NCI-H1694 (cell line): ENCODE measurements around the gene LMTK3.

Source experiments
- DNase-seq: peaks from one replicate; lab custom pipeline; 2025; lab: John Stamatoyannopoulos, UW

The LMTK3 gene

GRCh38 chr19:48469289-48469881 lies 42.2 kb downstream of the LMTK3 start, which contains the start of gene CYTH2:
Gene CYTH2 (plus strand): TSS chr19:48469369. CDS start chr19:48469508, 139 bp downstream.
- DNase-seq = peak; percentile 48

- DNase-seq = peak; percentile 100
Observed at GRCh38 chr19:48468772-48469288, 42.8 kb downstream of the LMTK3 start.

- no peak for DNase-seq
Observed at GRCh38 chr19:48466561-48467325, 44.9 kb downstream of the LMTK3 start.

GRCh38 chr19:48465215-48465614 lies 46.4 kb downstream of the LMTK3 start:
- no peak for DNase-seq

- DNase-seq = no peak
Observed at GRCh38 chr19:48461982-48462655, 49.5 kb downstream of the LMTK3 start.

- no peak for DNase-seq
Observed at GRCh38 chr19:48461651-48461981, 50.0 kb downstream of the LMTK3 start.

- no peak for DNase-seq
Observed at GRCh38 chr19:48458016-48458415, 53.6 kb downstream of the LMTK3 start.

- no peak for DNase-seq
Observed at GRCh38 chr19:48456864-48457263, 54.8 kb downstream of the LMTK3 start.

GRCh38 chr19:48455908-48456562 lies 55.6 kb downstream of the LMTK3 start:
- DNase-seq = no peak

GRCh38 chr19:48455171-48455907 lies 56.3 kb downstream of the LMTK3 start, which contains the start of gene KCNJ14:
Gene KCNJ14 (plus strand): TSS chr19:48455574. CDS start chr19:48461725, 6,151 bp downstream.
- DNase-seq = no peak

- DNase-seq = no peak
Observed at GRCh38 chr19:48454150-48454730, 57.4 kb downstream of the LMTK3 start.

GRCh38 chr19:48452289-48453190 lies 59.1 kb downstream of the LMTK3 start:
- no peak for DNase-seq

GRCh38 chr19:48451624-48452023 lies 60.0 kb downstream of the LMTK3 start:
- DNase-seq = no peak

- no peak for DNase-seq
Observed at GRCh38 chr19:48450863-48451262, 60.8 kb downstream of the LMTK3 start.

GRCh38 chr19:48450441-48450840 lies 61.2 kb downstream of the LMTK3 start:
- DNase-seq = no peak

GRCh38 chr19:48448563-48448962 lies 63.1 kb downstream of the LMTK3 start:
- no peak for DNase-seq

- DNase-seq = no peak
Observed at GRCh38 chr19:48446579-48446978, 65.1 kb downstream of the LMTK3 start.

- peak; percentile 99 for DNase-seq
Observed at GRCh38 chr19:48445606-48446481, 65.8 kb downstream of the LMTK3 start, which contains the start of gene GRWD1. Gene GRWD1 (plus strand): TSS chr19:48445983. CDS start chr19:48446006, 23 bp downstream.

- DNase-seq = peak; percentile 77
Observed at GRCh38 chr19:48445256-48445605, 66.4 kb downstream of the LMTK3 start.
